ENCODE measurements around the gene FAM228B. TPM values are rescaled to one million over a fixed set of nuclear protein-coding genes. Genes with fewer than 3 reads are reported as not detected.
"Not testable (repeated sequence)": the region's sequence is repeated elsewhere in the genome, so short reads cannot be mapped to it uniquely, and the experiment has no call there.

The FAM228B gene
- polyA plus RNA-seq, 1 donor (not counting 4 experiments of a cell fraction or from before 2014, with no cell fraction given) = 2.0 TPM

DNA sequence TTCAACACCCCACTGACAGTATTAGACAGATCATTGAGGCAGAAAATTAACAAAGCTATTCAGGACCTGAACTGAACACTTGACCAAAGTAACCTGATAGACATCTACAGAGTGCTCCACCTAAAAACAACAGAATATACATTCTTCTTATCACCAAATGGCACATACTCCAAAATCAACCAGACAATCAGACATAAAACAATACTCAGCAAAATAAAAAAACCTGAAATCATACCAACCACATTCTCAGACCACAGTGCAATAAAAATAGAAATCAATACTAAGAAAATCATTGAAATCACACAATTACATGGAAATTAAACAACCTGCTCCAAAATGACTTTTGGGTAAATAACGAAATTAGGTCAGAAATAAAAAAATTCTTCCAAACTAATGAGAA, 15.9 kb upstream of the FAM228B start:
- Histone ChIP-seq H3K4me3 (ENCODE audit: control insufficient read depth in 2 of 3, extremely low read depth in 1 of 3, insufficient read depth in 2 of 3, low read depth in 1 of 3, low read length in 3 of 3) (no peak overlapping the region), H3K4me1 (ENCODE audit: control insufficient read depth, extremely low read depth, insufficient read depth, low read length) (peaks cover 13% of the 10 kb centered on the region), H3K4me2 (ENCODE audit: control insufficient read depth, extremely low read depth, insufficient read depth, low read depth, low read length) (no peak overlapping the region), H3K79me2 (ENCODE audit: control insufficient read depth, insufficient read depth, low read length) (no peaks in the 10 kb centered on the region), H3K27me3 (ENCODE audit: control insufficient read depth, extremely low read depth, insufficient read depth, low read length) (no peaks in the 10 kb centered on the region), H3K9me3 (ENCODE audit: control insufficient read depth, low read depth, low read length) (no peaks in the 10 kb centered on the region), H4K20me1 (ENCODE audit: control insufficient read depth, extremely low read depth, insufficient read depth, low read length) (no peaks in the 10 kb centered on the region), H3K27ac (ENCODE audit: control insufficient read depth, insufficient read depth, low read length) (no peak overlapping the region), H3K36me3 (ENCODE audit: control insufficient read depth in 2 of 2, extremely low read depth in 1 of 2, insufficient read depth in 2 of 2, low read length in 2 of 2) (no peaks in the 10 kb centered on the region), H3K9me1 (ENCODE audit: control insufficient read depth, extremely low read depth, insufficient read depth, low read length) (no peaks in the 10 kb centered on the region), H2AFZ (ENCODE audit: control insufficient read depth, low read length) (no peak overlapping the region), H3K9ac (ENCODE audit: control insufficient read depth, extremely low read depth, insufficient read depth, low read length) (no peak overlapping the region)
- TF ChIP-seq, protein P1, sequence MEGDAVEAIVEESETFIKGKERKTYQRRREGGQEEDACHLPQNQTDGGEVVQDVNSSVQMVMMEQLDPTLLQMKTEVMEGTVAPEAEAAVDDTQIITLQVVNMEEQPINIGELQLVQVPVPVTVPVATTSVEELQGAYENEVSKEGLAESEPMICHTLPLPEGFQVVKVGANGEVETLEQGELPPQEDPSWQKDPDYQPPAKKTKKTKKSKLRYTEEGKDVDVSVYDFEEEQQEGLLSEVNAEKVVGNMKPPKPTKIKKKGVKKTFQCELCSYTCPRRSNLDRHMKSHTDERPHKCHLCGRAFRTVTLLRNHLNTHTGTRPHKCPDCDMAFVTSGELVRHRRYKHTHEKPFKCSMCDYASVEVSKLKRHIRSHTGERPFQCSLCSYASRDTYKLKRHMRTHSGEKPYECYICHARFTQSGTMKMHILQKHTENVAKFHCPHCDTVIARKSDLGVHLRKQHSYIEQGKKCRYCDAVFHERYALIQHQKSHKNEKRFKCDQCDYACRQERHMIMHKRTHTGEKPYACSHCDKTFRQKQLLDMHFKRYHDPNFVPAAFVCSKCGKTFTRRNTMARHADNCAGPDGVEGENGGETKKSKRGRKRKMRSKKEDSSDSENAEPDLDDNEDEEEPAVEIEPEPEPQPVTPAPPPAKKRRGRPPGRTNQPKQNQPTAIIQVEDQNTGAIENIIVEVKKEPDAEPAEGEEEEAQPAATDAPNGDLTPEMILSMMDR (optimal IDR thresholded peaks at IDR 0.05 in 1 of 3, IDR thresholded peaks at IDR 0.05 in 1 of 3, conservative IDR thresholded peaks at IDR 0.05 in 1 of 3; ENCODE audit: extremely low read depth in 1 of 3, insufficient read depth in 2 of 3, low read length in 3 of 3) = no peak
- TF ChIP-seq EZH2 (IDR thresholded peaks at IDR 0.05; ENCODE audit: low read length) = no peak
- DNase-seq (ENCODE audit: low read depth, low spot score) (no peak), FAIRE-seq (no peak)
- dilution Hi-C loops (cut with MboI; ENCODE audit: extremely low pct_ligation_motif_present, low sequenced_read_pairs) = no loop called here

DNA sequence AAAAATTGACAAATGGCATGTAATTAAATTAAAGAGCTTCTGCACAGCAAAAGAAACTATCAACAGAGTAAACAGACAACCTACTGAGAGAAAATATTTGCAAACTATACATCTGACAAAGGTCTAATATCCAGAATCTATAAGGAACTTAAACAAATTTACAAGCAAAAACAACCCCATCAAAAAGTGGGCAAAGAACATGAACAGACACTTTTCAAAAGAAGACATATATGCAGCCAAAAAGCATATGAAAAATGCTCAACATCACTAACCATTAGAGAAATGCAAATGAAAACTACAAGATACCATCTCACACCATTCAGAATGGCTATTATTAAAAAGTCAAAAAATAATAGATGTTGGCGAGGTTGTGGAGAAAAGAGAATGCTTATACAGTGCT, 13.8 kb upstream of the FAM228B start:
- H4K20me1 ChIP-seq (ENCODE audit: control insufficient read depth, extremely low read depth, insufficient read depth, low read length); FAIRE-seq; H3K4me2 ChIP-seq (ENCODE audit: control insufficient read depth, extremely low read depth, insufficient read depth, low read depth, low read length); H3K36me3 ChIP-seq (ENCODE audit: control insufficient read depth in 2 of 2, extremely low read depth in 1 of 2, insufficient read depth in 2 of 2, low read length in 2 of 2); dilution Hi-C loops (cut with MboI; ENCODE audit: extremely low pct_ligation_motif_present, low sequenced_read_pairs); H2AFZ ChIP-seq (ENCODE audit: control insufficient read depth, low read length); H3K9ac ChIP-seq (ENCODE audit: control insufficient read depth, extremely low read depth, insufficient read depth, low read length); H3K4me3 ChIP-seq (ENCODE audit: control insufficient read depth in 2 of 3, extremely low read depth in 1 of 3, insufficient read depth in 2 of 3, low read depth in 1 of 3, low read length in 3 of 3); H3K9me1 ChIP-seq (ENCODE audit: control insufficient read depth, extremely low read depth, insufficient read depth, low read length); DNase-seq (ENCODE audit: low read depth, low spot score); H3K9me3 ChIP-seq (ENCODE audit: control insufficient read depth, low read depth, low read length); H3K27ac ChIP-seq (ENCODE audit: control insufficient read depth, insufficient read depth, low read length); H3K79me2 ChIP-seq (ENCODE audit: control insufficient read depth, insufficient read depth, low read length); H3K27me3 ChIP-seq (ENCODE audit: control insufficient read depth, extremely low read depth, insufficient read depth, low read length): not testable (repeated sequence)
- H3K4me1 ChIP-seq (ENCODE audit: control insufficient read depth, extremely low read depth, insufficient read depth, low read length) = peaks cover 13% of the 10 kb centered on the region

DNA sequence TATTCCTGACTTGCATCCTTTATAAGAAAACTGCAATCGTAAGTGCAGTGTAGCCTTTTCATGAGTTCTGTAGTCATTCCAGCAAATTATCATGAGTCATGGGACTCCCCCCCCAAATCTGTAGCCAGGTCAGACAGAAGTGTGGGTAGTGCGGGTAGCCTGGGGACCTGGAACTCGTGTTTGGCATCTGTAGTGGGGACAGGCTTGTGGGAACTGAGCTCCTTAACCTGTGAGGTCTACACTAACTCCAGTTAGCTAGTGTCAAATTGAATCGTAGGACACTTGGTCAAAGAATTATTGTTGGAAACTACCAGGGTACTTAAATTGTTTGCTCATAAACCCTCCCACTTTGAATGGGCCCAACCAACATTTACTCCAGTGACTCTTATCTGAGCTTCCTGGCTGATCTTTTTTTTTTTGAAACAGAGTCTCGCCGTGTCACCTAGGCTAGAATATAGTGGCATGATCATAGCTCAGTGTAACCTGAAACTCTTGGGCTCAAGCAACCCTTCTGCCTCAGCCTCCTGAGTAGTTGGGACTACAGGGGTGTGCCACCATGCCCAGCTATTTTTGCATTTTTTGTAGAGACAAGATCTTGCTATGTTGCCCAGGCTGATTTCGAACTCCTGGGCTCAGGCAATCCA, 12.5 kb upstream of the FAM228B start:
- DNase-seq (ENCODE audit: low read depth, low spot score) (no peak), FAIRE-seq (no peak)
- Histone ChIP-seq H3K4me2 (ENCODE audit: control insufficient read depth, extremely low read depth, insufficient read depth, low read depth, low read length) (peak overlapping the region; percentile 3), H3K9ac (ENCODE audit: control insufficient read depth, extremely low read depth, insufficient read depth, low read length) (no peak overlapping the region), H3K27me3 (ENCODE audit: control insufficient read depth, extremely low read depth, insufficient read depth, low read length) (no peaks in the 10 kb centered on the region), H2AFZ (ENCODE audit: control insufficient read depth, low read length) (no peak overlapping the region), H3K79me2 (ENCODE audit: control insufficient read depth, insufficient read depth, low read length) (no peaks in the 10 kb centered on the region), H3K4me1 (ENCODE audit: control insufficient read depth, extremely low read depth, insufficient read depth, low read length) (peaks cover 13% of the 10 kb centered on the region), H3K9me1 (ENCODE audit: control insufficient read depth, extremely low read depth, insufficient read depth, low read length) (no peaks in the 10 kb centered on the region), H4K20me1 (ENCODE audit: control insufficient read depth, extremely low read depth, insufficient read depth, low read length) (no peaks in the 10 kb centered on the region), H3K36me3 (ENCODE audit: control insufficient read depth in 2 of 2, extremely low read depth in 1 of 2, insufficient read depth in 2 of 2, low read length in 2 of 2) (no peaks in the 10 kb centered on the region), H3K4me3 (ENCODE audit: control insufficient read depth in 2 of 3, extremely low read depth in 1 of 3, insufficient read depth in 2 of 3, low read depth in 1 of 3, low read length in 3 of 3) (no peak overlapping the region), H3K9me3 (ENCODE audit: control insufficient read depth, low read depth, low read length) (no peaks in the 10 kb centered on the region), H3K27ac (ENCODE audit: control insufficient read depth, insufficient read depth, low read length) (no peak overlapping the region)
- dilution Hi-C loops (cut with MboI; ENCODE audit: extremely low pct_ligation_motif_present, low sequenced_read_pairs) = no loop called here
- TF ChIP-seq, protein P1 (optimal IDR thresholded peaks at IDR 0.05 in 1 of 3, IDR thresholded peaks at IDR 0.05 in 1 of 3, conservative IDR thresholded peaks at IDR 0.05 in 1 of 3; ENCODE audit: extremely low read depth in 1 of 3, insufficient read depth in 2 of 3, low read length in 3 of 3) = no peak

All from keratinocyte (primary cell).